HG03139 (cell line): ENCODE measurements around the gene CAMKMT.

Source experiments
- ATAC-seq: cut with Tn5 transposase; IDR thresholded peaks from one replicate; pipeline ENCODE4 v1.9.1; 2021; ENCODE audit not compliant: unreplicated experiment

Gene CAMKMT

DNA sequence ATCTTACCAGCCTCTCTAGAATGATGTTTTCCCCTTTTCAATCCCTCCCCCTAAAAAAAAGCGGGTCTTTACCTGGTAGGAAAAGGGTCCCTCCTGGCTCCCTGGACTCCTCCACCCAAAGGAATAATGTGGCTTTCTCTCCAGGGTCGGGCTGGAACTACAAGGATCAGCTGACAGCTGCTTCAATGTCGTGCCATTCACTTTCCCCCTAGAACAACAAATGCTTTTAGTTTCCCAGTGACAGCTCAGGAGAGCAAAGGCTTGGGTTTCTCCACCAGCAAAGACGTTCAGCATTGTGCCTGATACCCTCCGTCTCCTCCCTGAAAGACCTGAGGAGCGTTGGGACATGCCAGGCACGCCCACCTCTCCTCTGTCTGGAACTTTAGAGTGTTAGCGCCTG, 405.9 kb downstream of the CAMKMT start:
- ATAC-seq = no peak

DNA sequence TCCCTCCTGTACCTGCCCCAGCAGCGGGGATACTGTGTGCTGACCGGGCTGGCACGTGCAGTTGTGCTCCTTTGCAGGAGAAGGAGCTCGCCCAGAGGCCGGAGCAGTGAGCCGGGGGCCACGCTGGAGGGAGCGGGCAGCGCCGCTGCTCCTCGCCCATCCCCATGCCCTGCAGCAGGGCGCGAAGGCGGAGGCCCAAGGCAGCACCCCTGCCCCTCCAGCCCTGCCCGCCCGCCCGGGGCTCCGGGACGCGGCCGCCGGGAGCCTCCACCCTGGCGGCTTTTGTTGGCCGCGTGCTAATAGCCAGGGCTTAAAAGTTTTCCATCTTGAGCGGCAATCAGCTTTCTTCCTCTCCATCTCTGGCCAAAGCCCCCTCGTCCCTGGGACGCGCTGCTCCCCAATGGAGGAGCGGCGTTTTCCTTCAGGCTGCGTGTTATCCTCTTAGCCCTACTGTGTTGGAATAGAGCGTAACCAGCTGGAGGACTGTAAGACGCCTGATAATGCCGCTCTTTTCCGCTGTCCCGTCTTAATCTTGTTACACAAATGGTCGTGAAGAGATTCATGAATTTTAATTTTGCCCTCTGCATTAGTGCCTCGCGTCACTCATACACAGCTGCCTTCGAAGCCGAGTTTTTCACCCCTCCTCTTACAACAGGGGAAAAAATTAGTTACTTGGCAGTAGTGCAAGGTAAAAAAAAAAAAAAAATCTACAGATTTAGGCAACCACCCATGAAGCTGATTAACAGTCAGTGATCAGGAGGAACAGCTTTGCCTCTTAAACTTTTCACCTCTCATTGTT, 406.9 kb downstream of the CAMKMT start:
- ATAC-seq = no peak

DNA sequence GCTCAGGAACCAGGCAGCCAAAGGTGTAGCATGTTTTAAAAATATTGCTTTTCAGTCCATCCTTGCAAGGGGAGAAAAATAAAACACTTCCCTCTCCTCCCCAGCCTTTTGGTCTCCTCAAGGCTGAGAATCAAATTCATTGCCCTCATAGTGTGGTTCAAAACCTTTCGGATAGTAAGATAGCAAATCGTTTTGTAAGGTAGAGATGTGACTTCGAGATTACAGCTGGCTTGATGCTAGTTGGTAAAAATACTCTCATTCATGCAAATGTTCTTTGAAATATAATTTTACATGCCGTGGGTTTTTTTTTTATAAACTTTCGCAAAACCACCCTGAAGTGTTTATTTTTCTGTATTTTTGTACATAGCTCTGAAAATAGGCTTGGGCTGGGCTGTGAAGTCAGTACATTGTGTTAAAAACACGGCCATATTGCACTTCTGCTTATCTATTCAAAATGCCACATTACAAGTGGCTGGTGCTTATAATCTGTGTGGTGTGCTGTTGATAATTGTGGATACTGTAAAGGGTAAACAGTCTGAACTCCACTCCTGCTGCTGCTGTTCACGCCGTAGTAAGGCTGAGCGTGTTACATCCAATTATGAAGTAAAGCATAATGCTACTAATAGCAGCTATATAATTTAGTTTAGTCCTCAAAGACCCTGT, 407.7 kb downstream of the CAMKMT start:
- no peak for ATAC-seq

DNA sequence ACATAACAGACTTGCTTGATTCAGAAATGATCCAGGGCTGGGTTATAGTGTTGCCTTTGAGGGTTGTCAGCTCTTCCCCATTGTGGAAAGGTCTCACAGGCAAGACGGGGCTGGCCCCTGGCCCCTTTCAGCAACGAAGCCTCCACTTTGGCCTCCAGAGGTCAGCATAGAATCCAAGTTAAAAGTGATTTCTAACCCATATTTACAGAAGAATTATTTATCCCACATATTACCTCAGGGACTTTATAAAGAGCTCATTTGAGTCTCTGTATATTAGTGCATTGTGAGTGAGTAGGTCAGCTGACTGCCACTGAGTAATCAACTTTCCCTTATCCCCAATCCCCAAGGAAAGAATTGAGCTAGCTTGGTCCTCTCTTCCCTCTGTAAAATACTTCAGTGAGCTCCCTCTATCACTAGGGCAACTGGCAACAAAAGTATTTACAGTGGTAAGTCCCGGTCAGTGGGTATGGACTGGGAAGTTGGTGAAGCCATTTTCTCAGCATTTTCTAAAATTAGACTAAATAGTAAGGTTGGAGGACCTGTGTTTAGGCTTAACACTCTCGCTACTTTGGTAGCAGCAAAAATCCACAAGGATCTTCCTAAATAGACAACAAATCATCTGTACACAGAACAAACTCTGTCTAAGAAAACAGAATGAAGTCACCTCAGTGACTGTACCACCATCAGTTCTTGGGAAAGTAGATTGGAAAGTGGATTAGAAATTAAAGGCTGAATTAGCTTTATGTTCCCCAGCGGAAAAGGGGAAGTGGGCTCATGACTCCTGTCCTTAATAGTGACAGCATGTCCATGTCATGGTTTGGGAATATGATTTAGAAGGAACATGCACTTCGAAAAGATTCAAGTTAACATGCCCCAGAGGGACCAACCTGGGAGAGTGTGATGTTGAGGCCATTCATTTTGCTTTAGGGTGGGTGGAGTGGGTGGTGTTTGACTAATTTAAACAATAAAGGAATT, 408.8 kb downstream of the CAMKMT start:
- ATAC-seq = no peak

DNA sequence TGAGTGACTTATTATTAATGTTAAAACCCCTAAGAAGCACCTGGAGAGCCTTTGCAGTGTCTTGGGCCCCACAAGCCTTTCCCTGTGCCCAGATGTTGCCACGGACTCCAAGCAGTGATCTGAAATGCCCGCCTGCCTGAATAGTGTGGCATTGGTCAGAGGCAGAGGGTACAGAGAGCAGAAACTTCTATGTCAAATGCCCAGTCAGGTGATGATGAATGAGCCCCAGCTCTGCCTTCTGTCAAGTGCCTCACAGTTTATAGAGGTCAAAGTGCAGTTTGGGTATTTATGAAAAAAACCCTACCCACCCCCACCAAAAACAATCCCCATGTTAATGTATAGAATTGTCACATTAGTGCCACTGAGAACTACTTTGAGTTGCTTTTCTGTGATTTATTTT, 409.8 kb downstream of the CAMKMT start:
- no peak for ATAC-seq

DNA sequence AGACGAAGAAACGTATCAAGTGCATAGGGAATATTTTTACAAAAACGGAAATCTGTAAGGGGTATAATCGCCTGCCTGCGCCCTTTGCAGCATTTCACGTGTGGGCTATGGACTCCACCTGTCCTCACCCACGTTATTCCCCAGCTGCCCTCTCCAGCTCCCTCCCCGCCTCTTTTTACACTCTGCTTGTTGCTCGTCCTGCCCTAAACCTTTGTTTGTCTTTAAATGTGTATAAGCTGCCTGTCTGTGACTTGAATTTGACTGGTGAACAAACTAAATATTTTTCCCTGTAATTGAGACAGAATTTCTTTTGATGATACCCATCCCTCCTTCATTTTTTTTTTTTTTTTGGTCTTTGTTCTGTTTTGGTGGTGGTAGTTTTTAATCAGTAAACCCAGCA, 410.4 kb downstream of the CAMKMT start:
- ATAC-seq = no peak

DNA sequence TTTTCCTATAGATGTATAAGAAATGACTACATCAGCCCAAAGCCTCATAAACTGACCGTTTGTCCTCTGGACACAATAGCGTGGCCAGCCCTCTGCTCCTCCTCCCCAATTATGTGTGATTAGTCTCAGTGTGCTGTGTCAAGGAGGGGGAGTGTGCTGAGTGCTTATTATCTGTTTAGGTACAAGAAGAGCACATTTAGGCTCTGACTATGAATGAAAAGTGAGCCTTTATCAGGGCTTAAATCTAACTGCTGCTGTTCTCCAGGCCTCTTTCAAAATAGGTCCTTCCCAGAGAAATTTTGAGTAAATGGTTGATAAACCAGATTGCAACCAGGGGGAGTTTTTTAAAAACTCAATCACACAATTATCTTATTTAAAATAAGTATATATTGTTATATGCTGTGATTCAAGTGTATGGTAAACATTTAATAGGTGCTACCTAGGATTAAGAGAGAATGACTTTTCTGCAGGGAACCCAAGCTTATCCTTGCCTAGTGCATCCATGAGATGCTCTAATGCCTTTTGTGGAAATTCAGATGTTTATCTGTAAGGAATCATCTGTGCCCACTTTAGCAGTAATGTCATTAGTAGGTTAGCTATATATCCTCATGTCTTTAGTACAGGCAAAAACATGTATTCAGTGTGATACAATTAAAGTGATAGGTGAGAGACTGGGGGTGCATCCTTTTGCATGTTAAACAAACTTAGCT, 411.1 kb downstream of the CAMKMT start:
- no peak for ATAC-seq

DNA sequence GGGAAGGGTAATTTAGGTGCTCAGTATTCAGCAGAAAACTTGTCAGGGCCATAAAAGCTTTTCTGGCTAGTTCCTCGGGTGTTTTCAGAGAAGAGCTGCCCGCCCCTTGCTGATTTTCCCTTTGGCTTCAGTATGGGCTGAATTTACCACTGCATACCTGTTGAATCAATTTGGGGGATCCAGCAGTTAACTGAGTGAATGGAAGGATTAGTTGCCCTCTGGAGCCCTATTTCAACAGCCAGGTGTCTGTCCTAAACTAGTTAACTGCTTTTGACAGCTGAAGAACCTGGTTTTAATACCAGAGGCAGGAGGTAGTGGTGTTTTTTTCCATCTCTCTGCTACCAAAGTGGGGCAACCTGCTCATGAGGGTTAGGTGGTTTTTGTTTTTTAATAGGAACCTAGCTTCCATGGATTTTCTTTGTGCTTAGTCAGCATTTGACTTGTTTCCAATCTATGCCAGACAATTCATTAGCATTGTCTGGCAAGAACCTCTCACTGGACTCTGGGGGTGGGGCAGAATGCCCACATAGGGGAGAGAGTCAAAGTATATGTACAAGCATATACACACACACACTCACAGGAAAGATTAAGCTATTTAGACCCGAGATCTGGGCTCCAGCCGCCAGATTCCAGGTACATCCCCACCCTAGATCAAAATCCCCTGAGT, 413.2 kb downstream of the CAMKMT start:
- ATAC-seq = no peak

DNA sequence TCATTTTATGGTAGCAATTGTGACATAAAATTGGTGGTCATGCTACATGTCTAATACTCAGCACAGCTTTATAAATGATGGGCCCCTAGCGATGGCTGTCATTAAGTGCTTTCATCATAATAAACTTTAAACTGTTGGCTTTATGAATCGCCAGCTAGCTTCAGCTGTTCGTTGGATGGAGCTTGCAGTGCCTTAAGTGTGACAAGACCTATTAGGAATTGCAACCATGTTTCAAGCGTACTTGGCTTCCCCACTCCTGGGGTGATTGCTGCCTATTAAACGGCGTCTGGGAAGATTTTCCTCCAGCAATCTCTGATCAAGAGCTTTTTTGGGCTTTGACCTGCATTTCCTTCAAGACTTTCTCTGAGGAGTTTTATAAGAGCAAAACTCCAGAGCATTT, 415.3 kb downstream of the CAMKMT start:
- ATAC-seq = no peak

DNA sequence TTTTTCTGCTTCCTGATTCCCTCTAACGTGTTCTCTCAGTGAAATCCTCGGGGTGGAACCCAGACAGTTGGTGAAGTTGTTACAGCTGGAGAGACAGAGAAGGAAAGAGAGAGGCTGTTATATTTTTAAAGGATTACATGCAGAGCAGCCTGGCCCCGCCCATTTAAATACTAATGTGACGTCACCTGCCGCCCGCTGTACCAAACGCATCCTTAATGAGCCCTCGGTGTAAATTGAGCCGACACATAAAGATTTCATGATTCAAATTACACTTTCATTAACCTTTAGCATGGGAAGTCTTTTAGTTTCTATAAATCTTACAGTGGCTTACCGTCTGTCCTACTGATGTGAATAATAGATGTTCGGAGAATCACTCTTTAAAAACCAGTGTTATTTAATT, 415.8 kb downstream of the CAMKMT start:
- no peak for ATAC-seq

DNA sequence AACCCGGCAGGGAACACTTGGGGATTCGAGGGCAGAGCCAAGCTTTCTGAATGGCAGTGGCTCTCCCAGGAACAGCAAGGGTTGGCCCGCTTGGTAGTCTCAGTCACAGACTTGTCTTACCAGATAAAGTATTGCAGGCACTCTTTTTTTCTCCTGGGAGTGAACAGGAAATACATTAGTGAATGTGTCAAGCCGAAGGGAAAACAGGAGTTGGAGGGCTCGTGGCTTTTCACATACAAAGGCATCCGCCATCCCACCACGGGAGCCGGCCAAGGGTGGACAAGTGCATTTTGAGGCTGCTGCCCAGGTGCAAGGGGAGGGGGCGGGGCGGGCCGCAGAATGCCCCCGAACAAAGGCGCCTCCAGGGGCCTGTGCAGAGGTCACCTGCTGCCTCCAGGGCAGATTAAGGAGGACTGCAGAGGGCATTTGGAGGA, 416.5 kb downstream of the CAMKMT start:
- ATAC-seq = peak; percentile 41

DNA sequence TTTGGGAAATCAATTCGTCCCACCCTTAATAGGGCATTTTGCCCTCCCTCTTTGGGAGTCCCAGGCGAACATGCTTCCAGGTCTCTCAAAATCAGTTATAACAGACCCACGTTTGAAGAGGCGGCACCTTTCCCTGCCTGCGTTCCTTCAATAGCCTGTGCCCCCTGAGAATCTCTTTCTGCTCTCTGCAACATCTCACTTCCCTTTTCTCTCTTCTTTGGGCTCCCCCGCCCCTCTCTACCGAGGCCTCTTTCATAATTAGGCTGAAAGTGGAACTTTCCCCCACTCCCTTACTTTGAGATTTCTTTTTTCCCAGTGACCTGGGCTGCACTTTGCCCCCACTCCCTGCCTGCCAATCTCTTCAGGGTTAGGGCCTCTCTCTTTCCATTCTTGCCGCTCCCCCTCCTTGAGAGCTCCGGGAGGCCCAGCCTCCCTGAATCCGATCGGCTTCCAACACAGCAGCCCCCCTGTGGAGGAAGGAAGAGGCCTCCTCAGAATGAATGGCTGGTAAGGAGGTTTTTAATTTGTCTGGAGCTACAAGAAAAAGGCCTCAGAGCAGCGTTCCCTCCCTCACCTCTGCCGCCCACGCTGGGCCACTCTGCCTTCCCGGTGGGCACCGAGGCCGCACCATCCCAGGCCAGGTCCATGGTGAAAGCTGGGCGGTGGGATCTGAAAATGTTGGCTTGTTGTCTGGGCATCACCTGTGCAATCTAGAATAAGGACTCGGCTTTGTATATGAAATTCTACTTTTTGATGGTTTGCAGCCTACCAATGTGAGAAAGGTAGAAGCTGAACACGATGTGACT, 417.1 kb downstream of the CAMKMT start:
- peak; percentile 91 for ATAC-seq

DNA sequence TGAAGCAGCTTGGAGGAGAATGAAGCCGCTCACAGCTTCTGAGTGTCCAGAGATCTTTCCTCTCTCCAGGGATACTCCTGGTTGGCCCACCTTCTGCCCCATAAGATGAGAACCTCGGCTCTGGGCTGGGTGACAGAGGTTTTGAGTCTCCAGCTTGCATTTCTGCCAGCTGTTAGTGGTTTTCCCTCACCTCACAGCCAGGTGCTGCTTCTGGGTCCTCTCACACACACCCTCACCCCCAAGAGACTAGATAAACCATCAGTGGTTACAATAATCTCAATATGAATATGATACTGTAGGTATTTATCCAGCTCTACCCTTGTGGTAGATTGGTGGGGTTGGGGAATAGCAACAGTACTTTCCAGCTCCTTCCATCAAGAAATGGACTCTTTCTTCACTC, 418.0 kb downstream of the CAMKMT start:
- no peak for ATAC-seq

DNA sequence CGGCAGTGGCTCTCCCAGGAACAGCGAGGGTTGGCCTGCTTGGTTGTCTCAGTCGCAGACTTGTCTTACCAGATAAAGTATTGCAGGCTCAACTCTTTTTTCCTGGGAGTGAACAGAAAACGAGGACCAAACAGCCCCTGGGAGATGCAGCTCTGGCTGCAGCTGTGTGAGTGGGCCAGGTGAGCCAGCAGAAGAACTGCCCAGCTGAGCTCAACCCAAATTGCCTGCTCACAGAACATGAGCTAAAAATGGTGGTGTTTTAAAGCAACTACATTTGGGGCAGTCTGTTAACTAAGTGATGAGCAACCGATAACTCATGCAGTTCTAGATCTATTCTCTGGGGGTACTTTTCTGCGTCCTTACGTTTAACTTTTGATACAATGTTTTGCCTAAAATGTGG, 418.7 kb downstream of the CAMKMT start:
- no peak for ATAC-seq

DNA sequence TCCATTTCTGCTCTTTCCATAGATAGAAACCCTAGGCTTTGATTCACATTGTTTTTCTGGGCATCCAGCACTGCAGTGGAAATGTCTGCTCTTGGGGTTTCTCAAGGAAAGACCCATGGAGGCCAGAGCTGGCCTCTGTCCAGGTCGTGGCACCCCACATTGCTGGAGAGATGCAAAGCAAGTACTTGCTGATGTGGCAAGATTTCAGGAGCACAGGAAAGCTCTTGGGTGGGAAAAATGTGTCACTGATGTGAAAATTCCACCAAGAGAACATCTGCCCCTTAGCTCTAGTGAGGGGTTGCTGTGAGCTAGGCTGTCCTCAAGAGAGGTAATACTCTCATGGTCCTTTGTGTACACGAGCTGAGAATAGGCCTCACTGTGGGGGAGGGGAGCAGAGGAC, 423.7 kb downstream of the CAMKMT start:
- ATAC-seq = no peak

DNA sequence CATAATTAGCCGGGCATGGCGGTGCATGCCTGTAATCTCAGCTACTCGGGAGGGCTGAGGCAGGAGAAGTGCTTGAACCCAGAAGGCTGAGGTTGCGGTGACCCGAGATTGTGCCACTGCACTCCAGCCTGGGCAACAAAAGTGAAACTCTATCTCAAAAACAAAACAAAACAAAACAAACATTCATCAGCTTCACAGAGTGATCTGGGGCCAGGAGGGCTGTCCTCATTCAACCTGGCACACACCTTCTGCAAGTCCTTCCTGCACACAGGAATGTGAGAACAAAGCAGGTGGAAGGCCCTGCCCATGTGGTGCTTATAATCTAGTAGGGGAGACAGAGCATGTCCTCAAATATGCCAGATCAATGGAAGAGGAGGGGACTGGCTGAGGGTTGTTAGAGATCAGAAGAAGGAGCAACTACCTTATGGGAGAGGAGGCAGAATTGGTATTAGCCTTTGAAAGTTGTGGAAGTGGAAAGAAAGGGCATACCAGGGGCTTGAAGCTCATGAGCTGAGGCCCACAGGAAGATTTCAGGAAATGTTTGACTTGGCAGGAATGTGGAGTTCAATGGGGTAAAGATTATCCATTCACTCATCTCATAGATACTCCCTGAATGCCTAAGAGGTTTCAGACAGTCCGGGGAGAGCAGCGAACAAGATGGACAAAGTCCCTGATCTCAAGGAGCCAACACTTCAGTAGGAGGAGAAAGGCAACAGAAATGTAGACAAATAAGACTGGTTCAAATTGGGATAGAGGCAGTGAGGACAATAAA, 424.5 kb downstream of the CAMKMT start:
- ATAC-seq = no peak

DNA sequence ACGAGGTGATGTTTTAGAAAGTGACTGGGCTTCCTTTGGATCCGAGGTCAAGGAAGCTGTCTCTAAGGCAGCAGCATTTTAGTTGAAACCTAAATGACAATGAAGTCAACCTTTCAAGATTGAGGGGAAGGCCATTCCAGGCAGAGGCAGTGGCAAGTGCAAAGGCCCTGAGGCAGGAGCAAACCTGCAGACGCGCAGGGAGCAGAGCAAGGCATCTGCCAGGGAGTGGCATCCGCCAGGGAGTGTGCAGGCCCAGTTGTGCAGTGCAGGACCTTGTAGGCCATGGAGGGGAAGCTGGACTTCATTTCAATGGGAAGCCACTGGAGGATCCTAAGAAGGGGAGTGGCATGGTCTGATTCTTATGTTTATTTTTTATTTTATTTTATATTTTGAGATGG, 425.1 kb downstream of the CAMKMT start:
- ATAC-seq = no peak

DNA sequence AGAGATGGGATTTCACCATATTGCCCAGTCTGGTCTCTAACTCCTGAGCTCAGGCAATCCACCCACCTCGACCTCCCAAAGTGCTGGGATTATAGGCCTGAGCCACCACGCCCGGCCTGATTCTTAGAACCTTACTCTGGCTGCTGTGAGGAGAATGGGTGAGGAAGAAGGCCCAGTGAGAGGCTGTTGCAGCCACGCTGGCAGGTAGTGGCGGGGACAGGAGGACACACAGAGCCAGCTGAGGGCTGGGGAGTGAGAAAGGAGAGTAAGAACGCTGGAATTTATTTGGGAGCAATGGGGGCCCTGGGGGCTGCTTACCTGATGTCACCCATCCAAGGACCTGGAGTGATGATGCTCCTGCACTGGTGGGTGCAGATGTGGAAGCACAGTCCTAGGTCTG, 425.9 kb downstream of the CAMKMT start:
- ATAC-seq = no peak

DNA sequence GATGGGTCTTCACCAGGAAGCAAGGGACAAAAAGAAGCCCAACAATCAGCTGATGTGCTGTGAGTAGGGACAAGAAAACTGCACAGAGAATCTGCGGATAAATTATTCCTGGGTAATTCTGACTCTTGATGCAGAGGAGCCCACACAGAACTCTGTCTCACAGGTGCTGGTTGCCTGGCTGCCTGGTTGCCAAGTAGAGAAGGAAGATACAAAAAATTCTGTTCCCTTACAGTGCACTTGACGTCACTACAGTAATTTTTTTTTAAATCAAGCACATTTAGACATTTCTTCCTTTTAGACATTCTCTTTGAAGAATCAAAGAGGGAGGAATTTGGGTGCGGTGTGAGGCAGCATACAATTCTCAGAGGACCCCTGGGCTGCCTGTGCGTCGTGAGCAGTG, 427.7 kb downstream of the CAMKMT start:
- ATAC-seq = no peak
